SK-N-MC (cell line): ENCODE data around the gene PLA1A.

Experiments
- EZH2 ChIP-seq: fragments of 200-600 bp; sonication (generic); IDR thresholded peaks from one replicate; pipeline ENCODE4 v1.6.1; 2017; ENCODE audit warnings: antibody characterized with exemption
- POLR2AphosphoS5 ChIP-seq: IDR thresholded peaks from 2 replicates; pipeline ENCODE4 v1.6.1; 2012; ENCODE audit warnings: mild to moderate bottlenecking, low read depth, low read length, borderline replicate concordance

- TF ChIP-seq POLR2AphosphoS5 = no peak
- no peak for TF ChIP-seq EZH2
Measured at GRCh38 chr3:119613872-119614271, 16.2 kb downstream of the PLA1A start.
